ENCODE results near the gene POLR2J3.
A peak's percentile ranks its signal among the peaks of the same experiment; 100 is the strongest.
"Not testable (repeated sequence)": the region's sequence is repeated elsewhere in the genome, so short reads cannot be mapped to it uniquely, and the experiment has no call there.

POLR2J3 gene

DNA sequence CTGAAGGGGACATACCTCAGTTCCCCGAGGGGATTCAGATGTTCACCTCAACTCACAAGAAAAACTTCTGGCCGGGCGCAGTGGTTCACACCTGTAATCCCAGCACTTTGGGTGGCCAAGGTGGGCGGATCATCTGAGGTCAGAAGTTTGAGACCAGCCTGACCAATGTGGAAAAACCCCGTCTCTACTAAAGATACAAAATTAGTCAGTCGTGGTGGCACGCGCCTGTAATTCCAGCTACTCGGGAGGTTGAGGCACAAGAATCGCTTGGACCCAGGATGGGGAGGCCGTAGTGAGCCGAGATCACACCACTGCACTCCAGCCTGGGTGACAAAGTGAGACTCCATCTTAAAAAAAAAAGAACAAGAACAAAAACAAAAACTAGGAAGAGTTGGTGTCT, 27.1 kb downstream of the POLR2J3 start:
- H3K36me3 ChIP-seq (ENCODE audit: control insufficient read depth in 4 of 4, insufficient read depth in 4 of 4, low read length in 3 of 4); POLR2A ChIA-PET; H3K4me3 ChIP-seq (ENCODE audit: control insufficient read depth in 1 of 7, extremely low read depth in 1 of 7, insufficient read depth in 4 of 7, low read depth in 2 of 7, low read length in 6 of 7); CTCF ChIA-PET; H3K27ac ChIP-seq (ENCODE audit: insufficient read depth in 1 of 2, low read depth in 1 of 2, low read length in 2 of 2, poor library complexity in 1 of 2, severe bottlenecking in 2 of 2); H3K9me3 ChIP-seq (ENCODE audit: control extremely low read depth in 1 of 5, control insufficient read depth in 4 of 5, insufficient read depth in 2 of 5, low read depth in 1 of 5, low read length in 4 of 5); H3K27me3 ChIP-seq (replicated peaks in 2 of 5; ENCODE audit: control insufficient read depth in 4 of 5, insufficient read depth in 5 of 5, low read length in 4 of 5); DNase-seq; H3K4me1 ChIP-seq (ENCODE audit: control extremely low read depth in 1 of 4, control insufficient read depth in 4 of 4, insufficient read depth in 4 of 4, low read length in 3 of 4): not testable (repeated sequence)
- WGBS (ENCODE audit: insufficient coverage): no CpG with 5 or more reads among the region's 12 CpGs

DNA sequence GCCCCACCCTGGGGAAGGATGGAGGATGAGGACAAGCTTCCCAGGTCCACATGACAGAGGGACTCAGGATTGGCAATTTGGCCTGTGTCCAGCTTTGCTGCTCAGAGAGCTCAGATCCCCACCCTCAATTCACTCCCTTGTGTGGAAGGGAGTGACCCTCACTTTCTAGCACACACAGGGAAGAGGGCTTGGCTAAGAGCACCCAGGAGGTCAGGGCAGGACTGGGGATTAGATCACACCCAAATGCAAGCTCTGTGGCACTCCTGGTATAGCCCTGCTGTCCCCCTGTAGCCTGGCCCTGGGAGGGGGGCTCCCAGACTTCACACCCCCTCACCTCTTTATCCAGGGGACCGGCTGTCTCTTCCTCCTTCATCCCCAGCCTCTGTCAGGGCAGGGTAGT, 28.0 kb downstream of the POLR2J3 start:
- DNase-seq; H3K4me3 ChIP-seq (ENCODE audit: control insufficient read depth in 1 of 7, extremely low read depth in 1 of 7, insufficient read depth in 4 of 7, low read depth in 2 of 7, low read length in 6 of 7); H3K36me3 ChIP-seq (ENCODE audit: control insufficient read depth in 4 of 4, insufficient read depth in 4 of 4, low read length in 3 of 4); POLR2A ChIA-PET; H3K27ac ChIP-seq (ENCODE audit: insufficient read depth in 1 of 2, low read depth in 1 of 2, low read length in 2 of 2, poor library complexity in 1 of 2, severe bottlenecking in 2 of 2); H3K27me3 ChIP-seq (replicated peaks in 2 of 5; ENCODE audit: control insufficient read depth in 4 of 5, insufficient read depth in 5 of 5, low read length in 4 of 5); CTCF ChIA-PET; H3K4me1 ChIP-seq (ENCODE audit: control extremely low read depth in 1 of 4, control insufficient read depth in 4 of 4, insufficient read depth in 4 of 4, low read length in 3 of 4); H3K9me3 ChIP-seq (ENCODE audit: control extremely low read depth in 1 of 5, control insufficient read depth in 4 of 5, insufficient read depth in 2 of 5, low read depth in 1 of 5, low read length in 4 of 5): not testable (repeated sequence)
- WGBS (ENCODE audit: insufficient coverage): no CpG with 5 or more reads among the region's 1 CpG

DNA sequence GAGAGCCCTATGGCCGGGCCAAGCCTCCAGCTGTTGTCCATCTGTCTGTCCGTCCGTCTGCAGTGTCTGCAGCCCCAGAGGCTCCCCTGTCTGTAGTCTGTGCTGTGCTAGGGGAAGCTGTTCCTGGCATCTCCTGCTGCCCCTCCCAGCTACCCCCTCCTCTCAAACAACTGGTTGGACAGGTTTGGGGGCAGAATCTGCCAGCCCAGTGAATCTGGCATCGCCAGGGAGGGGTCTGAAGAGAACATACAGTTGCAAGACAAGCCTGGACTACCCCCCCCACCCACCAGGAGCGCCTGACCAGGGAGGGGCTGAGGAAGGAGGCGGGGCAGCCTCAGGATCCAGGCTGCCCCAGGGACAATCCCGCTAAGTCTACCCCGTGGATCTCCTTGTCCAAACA, 28.8 kb downstream of the POLR2J3 start, which contains the start of gene UPK3BL2:
Gene UPK3BL2 (minus strand): TSS at position 101 of the 400 bp plus-strand sequence. CDS start 60 bp downstream, at position 41.
- H3K9me3 ChIP-seq (ENCODE audit: control extremely low read depth in 1 of 5, control insufficient read depth in 4 of 5, insufficient read depth in 2 of 5, low read depth in 1 of 5, low read length in 4 of 5); CTCF ChIA-PET; H3K27ac ChIP-seq (ENCODE audit: insufficient read depth in 1 of 2, low read depth in 1 of 2, low read length in 2 of 2, poor library complexity in 1 of 2, severe bottlenecking in 2 of 2); DNase-seq; H3K36me3 ChIP-seq (ENCODE audit: control insufficient read depth in 4 of 4, insufficient read depth in 4 of 4, low read length in 3 of 4); H3K4me3 ChIP-seq (ENCODE audit: control insufficient read depth in 1 of 7, extremely low read depth in 1 of 7, insufficient read depth in 4 of 7, low read depth in 2 of 7, low read length in 6 of 7); H3K27me3 ChIP-seq (replicated peaks in 2 of 5; ENCODE audit: control insufficient read depth in 4 of 5, insufficient read depth in 5 of 5, low read length in 4 of 5); POLR2A ChIA-PET; H3K4me1 ChIP-seq (ENCODE audit: control extremely low read depth in 1 of 4, control insufficient read depth in 4 of 4, insufficient read depth in 4 of 4, low read length in 3 of 4): not testable (repeated sequence)
- no CpG with 5 or more reads among the region's 8 CpGs for WGBS (ENCODE audit: insufficient coverage)

DNA sequence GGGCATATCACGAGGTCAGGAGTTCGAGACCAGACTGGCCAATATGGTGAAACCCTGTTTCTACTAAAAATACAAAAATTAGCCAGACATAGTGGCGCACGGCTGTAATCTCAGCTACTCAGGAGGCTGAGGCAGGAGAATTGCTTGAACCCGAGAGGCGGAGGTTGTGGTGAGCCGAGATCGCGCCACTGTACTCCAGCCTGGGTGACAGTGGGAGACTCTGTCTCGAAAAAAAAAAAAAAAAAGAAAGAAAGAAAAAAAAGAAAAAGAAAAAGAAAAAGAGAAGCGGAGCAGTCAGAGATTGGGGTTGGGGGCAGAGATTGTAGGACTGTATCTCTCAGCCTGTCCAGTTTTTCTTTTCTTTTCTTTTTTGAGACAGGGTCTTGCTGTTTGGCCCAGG, 29.6 kb downstream of the POLR2J3 start:
- H3K4me3 ChIP-seq (ENCODE audit: control insufficient read depth in 1 of 7, extremely low read depth in 1 of 7, insufficient read depth in 4 of 7, low read depth in 2 of 7, low read length in 6 of 7); H3K36me3 ChIP-seq (ENCODE audit: control insufficient read depth in 4 of 4, insufficient read depth in 4 of 4, low read length in 3 of 4); CTCF ChIA-PET; DNase-seq; POLR2A ChIA-PET; H3K9me3 ChIP-seq (ENCODE audit: control extremely low read depth in 1 of 5, control insufficient read depth in 4 of 5, insufficient read depth in 2 of 5, low read depth in 1 of 5, low read length in 4 of 5); H3K27ac ChIP-seq (ENCODE audit: insufficient read depth in 1 of 2, low read depth in 1 of 2, low read length in 2 of 2, poor library complexity in 1 of 2, severe bottlenecking in 2 of 2); H3K4me1 ChIP-seq (ENCODE audit: control extremely low read depth in 1 of 4, control insufficient read depth in 4 of 4, insufficient read depth in 4 of 4, low read length in 3 of 4); H3K27me3 ChIP-seq (replicated peaks in 2 of 5; ENCODE audit: control insufficient read depth in 4 of 5, insufficient read depth in 5 of 5, low read length in 4 of 5): not testable (repeated sequence)
- no CpG with 5 or more reads among the region's 11 CpGs for WGBS (ENCODE audit: insufficient coverage)

DNA sequence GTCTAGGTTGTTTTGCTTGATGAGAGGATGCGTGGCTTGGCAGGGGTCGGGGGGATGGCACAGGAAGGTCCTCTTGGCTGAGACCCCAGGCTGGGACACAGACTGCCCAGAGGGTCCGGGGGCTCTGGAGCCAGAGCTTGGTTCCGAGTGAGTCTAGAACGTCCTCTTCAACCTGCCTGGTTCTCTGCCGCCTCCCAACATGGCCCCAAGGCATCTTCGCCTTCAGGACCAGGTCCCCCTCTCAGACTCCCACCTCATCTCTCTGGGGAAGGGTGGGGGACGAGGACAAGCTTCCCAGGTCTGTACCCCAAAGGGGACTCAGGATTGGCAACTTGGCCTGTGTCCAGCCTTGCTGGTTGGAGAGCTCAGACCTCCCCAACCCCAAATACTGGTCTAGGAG, 30.3 kb downstream of the POLR2J3 start:
- CTCF ChIA-PET; H3K27ac ChIP-seq (ENCODE audit: insufficient read depth in 1 of 2, low read depth in 1 of 2, low read length in 2 of 2, poor library complexity in 1 of 2, severe bottlenecking in 2 of 2); DNase-seq; H3K4me1 ChIP-seq (ENCODE audit: control extremely low read depth in 1 of 4, control insufficient read depth in 4 of 4, insufficient read depth in 4 of 4, low read length in 3 of 4); POLR2A ChIA-PET; H3K36me3 ChIP-seq (ENCODE audit: control insufficient read depth in 4 of 4, insufficient read depth in 4 of 4, low read length in 3 of 4); H3K9me3 ChIP-seq (ENCODE audit: control extremely low read depth in 1 of 5, control insufficient read depth in 4 of 5, insufficient read depth in 2 of 5, low read depth in 1 of 5, low read length in 4 of 5); H3K4me3 ChIP-seq (ENCODE audit: control insufficient read depth in 1 of 7, extremely low read depth in 1 of 7, insufficient read depth in 4 of 7, low read depth in 2 of 7, low read length in 6 of 7); H3K27me3 ChIP-seq (replicated peaks in 2 of 5; ENCODE audit: control insufficient read depth in 4 of 5, insufficient read depth in 5 of 5, low read length in 4 of 5): not testable (repeated sequence)
- no CpG with 5 or more reads among the region's 8 CpGs for WGBS (ENCODE audit: insufficient coverage)

DNA sequence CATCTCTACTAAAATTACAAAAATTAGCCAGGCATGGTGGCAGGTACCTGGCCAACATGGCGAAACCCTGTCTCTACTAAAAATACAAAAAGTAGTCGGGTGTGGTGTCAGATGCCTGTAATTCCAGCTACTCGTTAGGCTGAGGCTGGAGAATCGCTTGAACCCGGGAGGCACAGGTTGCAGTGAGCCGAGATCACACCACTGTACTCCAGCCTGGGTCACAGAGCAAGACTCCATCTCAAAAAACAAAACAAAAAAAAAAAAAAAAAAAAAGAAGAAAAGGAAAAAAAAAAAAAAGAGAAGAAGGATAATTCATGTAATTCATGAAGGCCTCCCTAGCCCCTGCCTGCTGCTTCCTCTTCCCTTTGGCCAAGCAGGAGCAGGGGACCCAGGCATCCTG, 31.8 kb downstream of the POLR2J3 start:
- H3K27ac ChIP-seq (ENCODE audit: insufficient read depth in 1 of 2, low read depth in 1 of 2, low read length in 2 of 2, poor library complexity in 1 of 2, severe bottlenecking in 2 of 2); H3K27me3 ChIP-seq (replicated peaks in 2 of 5; ENCODE audit: control insufficient read depth in 4 of 5, insufficient read depth in 5 of 5, low read length in 4 of 5); H3K4me1 ChIP-seq (ENCODE audit: control extremely low read depth in 1 of 4, control insufficient read depth in 4 of 4, insufficient read depth in 4 of 4, low read length in 3 of 4); POLR2A ChIA-PET; H3K36me3 ChIP-seq (ENCODE audit: control insufficient read depth in 4 of 4, insufficient read depth in 4 of 4, low read length in 3 of 4); H3K9me3 ChIP-seq (ENCODE audit: control extremely low read depth in 1 of 5, control insufficient read depth in 4 of 5, insufficient read depth in 2 of 5, low read depth in 1 of 5, low read length in 4 of 5); H3K4me3 ChIP-seq (ENCODE audit: control insufficient read depth in 1 of 7, extremely low read depth in 1 of 7, insufficient read depth in 4 of 7, low read depth in 2 of 7, low read length in 6 of 7); DNase-seq; CTCF ChIA-PET: not testable (repeated sequence)
- WGBS (ENCODE audit: insufficient coverage): no CpG with 5 or more reads among the region's 6 CpGs

DNA sequence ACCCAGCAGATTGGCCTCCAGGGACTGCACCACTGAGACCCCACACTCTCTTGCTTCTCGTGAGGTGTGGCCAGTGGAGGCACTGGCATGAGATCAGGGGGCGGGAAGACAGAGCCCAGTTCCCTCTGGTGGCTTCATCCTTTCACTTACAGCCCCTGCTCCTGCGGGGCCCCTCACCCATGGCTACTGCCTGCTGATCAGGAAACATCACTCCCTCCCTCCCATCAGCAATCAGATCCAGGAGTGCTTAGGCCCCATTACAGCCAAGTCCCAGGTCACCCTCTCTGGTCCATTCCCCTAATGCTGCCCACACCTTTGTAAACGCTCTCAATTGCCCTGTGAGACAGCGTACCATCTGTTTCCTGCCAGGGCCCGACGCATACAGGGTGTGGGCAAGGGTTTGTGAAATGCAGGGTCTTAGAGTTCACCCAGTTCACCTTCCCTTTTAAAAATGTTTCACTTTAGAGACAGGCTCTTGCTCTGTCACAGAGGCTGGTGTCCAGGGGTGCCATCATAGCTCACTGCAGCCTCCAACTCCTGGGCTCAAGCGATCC, 37.2 kb downstream of the POLR2J3 start:
- H3K9me3 ChIP-seq (ENCODE audit: control extremely low read depth in 1 of 5, control insufficient read depth in 4 of 5, insufficient read depth in 2 of 5, low read depth in 1 of 5, low read length in 4 of 5); H3K27ac ChIP-seq (ENCODE audit: insufficient read depth in 1 of 2, low read depth in 1 of 2, low read length in 2 of 2, poor library complexity in 1 of 2, severe bottlenecking in 2 of 2); CTCF ChIA-PET; H3K4me3 ChIP-seq (ENCODE audit: control insufficient read depth in 1 of 7, extremely low read depth in 1 of 7, insufficient read depth in 4 of 7, low read depth in 2 of 7, low read length in 6 of 7); H3K36me3 ChIP-seq (ENCODE audit: control insufficient read depth in 4 of 4, insufficient read depth in 4 of 4, low read length in 3 of 4); H3K27me3 ChIP-seq (replicated peaks in 2 of 5; ENCODE audit: control insufficient read depth in 4 of 5, insufficient read depth in 5 of 5, low read length in 4 of 5); H3K4me1 ChIP-seq (ENCODE audit: control extremely low read depth in 1 of 4, control insufficient read depth in 4 of 4, insufficient read depth in 4 of 4, low read length in 3 of 4); POLR2A ChIA-PET: not testable (repeated sequence)
- no CpG with 5 or more reads among the region's 8 CpGs for WGBS (ENCODE audit: insufficient coverage)
- DNase-seq: peak in 2 of 3 donors; percentile 13 to 53
